NCI-H1417 treated with DMSO at 0.1 percent for 48 hours (cell line): ENCODE measurements around the gene C6orf120.

Experiments used
- DNase-seq: peaks from one replicate; lab custom pipeline; 2025; lab: John Stamatoyannopoulos, UW

C6orf120 gene

GRCh38 chr6:169725125-169726048 lies 23.5 kb downstream of the C6orf120 start:
- no peak for DNase-seq

GRCh38 chr6:169726049-169726400 lies 24.1 kb downstream of the C6orf120 start:
- no peak for DNase-seq

DNA sequence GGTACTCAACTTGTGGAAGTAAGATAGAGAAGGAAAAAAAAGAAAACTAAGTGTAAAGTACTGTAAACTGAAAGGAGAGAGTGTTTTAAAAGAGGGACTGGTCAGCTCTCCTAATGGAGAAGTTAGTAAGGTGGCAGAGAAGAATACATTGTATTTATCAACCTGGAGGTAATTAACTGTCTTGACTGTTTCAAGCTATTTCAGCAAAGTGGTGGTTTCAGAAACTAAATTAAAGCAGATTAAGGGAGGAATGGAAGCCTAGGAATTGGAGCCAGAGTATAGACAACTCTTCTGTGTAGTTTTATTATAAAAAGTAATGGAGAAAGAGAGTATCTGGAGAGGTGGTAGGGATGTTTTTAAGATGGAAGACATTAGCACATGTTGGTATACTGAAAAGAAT lies 25.0 kb downstream of the C6orf120 start:
- DNase-seq: no peak

GRCh38 chr6:169729961-169730360 lies 28.0 kb downstream of the C6orf120 start:
- DNase-seq: no peak

DNA sequence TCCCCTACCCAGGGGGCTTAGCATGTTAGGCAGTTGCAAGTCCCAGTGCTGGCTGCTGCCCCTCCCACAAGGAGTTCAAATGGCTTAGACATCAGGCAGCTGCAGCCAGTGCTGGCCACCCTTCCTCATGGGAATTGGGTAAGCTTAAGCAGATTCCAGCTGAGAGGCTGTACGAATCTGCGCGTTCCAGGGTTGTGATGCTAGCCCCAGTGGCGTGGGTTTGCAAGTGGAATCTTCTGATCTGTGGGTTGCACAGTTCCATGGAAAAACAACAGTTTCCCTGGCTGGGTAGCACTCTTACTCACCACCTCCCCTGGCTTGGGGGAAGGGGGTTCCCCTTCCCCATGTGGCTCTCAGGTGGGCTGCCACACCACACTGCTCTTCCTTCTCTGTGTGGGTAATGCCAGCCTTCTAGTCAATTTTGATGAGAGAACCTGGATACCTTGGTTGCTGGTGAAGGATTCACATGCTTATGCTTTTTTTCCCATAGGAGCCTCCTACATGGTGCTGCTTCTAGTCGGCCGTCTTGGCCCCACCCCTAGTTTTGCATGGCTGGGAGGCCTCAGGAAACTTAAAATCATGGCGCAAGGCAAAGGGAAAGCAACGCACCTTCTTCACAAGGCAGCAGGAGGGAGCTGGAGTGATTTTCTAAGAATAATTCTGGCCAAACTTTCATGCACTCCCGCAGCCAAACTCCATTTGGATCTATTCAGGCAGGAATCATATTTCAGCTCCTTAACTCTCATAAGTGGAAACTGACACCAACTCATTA lies 36.5 kb downstream of the C6orf120 start:
- no peak for DNase-seq

DNA sequence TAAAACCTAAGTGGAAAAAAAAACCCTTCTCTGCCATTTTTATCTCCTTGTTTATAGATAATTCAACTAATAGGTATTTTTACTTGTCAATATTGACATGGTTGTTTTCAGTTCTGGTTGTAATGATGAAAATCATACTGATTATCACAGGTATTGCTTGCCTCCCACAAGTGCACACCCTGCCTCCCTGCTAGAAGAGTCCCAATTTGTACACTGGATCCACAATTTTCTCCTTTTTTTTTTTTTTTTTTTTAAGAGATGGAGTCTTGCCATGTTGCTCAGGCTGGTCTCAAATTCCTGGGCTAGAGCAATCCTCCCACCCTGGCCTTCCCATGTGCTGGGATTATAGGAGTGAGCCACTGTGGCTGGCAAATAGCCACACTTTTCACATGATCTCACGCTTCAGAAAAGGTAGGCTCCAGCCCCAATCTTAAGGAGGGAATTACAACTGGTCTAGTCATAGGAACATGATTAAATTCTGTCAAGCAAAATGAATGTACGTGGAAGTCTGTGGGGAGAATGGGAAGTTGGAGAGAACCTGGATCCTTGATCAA lies 37.1 kb downstream of the C6orf120 start:
- DNase-seq: no peak

DNA sequence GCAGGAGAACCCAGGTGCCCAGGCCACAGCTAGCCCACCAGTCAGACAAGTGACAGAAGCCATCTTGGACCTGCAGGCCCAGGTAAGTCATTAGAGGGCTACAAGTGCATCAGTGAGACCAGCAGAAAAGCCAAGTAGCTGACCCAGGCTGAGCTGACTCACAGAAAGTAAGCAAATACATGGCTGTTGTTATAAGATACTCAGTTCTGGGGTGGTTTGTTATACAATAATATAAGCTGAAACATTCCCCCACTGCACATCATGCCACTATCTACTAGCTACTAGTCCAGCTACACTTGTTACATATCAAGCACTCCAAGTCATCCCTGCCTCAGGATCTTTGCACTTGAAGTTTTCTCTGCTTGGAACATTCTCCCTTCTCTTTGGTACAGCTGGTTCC lies 39.4 kb downstream of the C6orf120 start:
- no peak for DNase-seq

DNA sequence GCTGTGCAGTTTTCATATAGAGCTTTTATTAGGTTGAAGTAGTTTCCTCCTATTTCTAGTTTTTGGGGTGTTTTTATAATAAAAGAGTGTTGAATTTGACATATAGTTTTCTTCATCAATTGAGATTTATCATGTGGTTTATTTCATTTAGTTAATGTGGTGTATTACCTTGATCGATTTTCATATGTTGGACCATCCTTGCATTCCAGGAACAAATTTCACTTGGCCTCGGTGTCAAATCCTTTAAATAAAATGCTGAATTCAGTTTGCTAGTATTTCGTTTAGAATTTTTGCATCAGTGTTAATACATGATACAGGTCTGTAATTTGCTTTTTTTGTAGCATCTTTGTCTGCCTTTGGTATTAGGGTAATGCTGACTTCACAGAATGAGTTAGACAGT lies 43.5 kb downstream of the C6orf120 start:
- DNase-seq: no peak

DNA sequence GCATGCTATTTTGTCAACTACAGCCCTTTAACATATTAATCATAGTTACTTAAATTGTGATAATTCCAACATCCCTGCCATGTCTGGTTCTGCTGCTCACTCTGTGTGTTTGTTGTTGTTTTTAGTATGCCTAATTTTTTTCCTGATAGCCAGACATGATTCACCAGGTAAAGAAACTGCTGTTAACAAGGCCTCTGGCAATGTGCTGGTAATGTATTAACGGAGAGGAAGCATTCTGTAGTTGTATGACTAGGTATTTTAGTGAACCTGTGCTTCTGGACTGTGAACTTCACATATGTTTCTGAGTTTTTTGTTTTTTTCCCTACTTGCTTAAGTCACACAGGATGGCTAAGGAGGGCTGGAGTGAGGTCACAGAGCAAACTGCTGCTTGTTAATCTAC lies 44.6 kb downstream of the C6orf120 start:
- no peak for DNase-seq

GRCh38 chr6:169751242-169752073 lies 49.5 kb downstream of the C6orf120 start, which contains the start of the genes DYNLT2 and ERMARD:
TSS of gene DYNLT2 (minus strand) at chr6:169751572. CDS start at chr6:169751458, 114 bp downstream.
TSS of gene ERMARD (plus strand) at chr6:169751622. CDS start at chr6:169751658, 36 bp downstream.
- peak; percentile 87 for DNase-seq

DNA sequence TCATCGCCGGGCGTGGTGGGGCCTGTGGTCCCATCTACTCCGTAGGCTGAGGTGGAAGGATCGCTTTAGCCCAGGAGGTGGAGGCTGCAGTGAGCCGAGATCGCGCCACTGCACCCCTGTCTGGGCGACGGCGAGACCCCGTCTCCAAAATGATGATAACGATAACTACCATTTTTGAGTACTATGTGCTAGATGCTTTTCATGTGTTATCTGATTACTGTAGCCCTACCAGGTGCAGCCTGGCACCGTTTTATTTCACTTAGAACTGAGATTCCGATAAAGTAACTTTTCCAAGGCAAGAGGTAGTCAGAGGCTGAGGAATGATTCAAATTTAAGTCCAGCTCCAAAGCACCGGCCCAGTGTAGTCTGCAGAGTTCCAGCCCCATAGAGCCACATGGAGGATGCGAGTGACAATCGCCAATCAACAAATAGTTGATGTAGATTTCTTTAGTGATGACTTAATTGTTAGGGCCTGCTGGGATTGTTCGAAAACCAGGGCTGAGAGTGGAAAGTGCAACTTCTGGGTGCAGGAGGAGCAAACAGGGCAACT lies 50.2 kb downstream of the C6orf120 start:
- no peak for DNase-seq
